Measurements from ENCODE around the gene TRAF3IP3.

DNA sequence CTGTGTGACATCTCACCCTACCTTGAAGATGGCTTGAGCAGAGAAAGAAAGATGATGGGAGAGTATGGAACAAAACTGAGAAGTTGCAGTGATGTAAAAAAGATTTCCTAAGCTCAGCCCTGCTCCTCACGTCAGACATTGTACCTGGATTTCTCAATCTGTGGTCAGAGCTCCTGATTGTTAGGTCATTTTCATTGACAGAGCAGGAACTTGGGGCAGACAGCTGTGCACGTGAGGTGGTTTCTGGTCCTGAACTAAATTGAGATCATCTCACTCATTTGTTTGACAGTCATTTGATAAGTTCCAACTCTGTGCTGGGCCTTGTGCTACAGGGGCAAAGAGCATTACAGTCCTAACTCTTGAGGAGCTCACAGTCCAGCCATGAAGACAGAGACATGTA, 10.2 kb downstream of the TRAF3IP3 start:
- TF ChIP-seq, protein P1, sequence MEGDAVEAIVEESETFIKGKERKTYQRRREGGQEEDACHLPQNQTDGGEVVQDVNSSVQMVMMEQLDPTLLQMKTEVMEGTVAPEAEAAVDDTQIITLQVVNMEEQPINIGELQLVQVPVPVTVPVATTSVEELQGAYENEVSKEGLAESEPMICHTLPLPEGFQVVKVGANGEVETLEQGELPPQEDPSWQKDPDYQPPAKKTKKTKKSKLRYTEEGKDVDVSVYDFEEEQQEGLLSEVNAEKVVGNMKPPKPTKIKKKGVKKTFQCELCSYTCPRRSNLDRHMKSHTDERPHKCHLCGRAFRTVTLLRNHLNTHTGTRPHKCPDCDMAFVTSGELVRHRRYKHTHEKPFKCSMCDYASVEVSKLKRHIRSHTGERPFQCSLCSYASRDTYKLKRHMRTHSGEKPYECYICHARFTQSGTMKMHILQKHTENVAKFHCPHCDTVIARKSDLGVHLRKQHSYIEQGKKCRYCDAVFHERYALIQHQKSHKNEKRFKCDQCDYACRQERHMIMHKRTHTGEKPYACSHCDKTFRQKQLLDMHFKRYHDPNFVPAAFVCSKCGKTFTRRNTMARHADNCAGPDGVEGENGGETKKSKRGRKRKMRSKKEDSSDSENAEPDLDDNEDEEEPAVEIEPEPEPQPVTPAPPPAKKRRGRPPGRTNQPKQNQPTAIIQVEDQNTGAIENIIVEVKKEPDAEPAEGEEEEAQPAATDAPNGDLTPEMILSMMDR (IDR thresholded peaks at IDR 0.05): no peak
- no peak for TF ChIP-seq POLR2A (IDR thresholded peaks at IDR 0.05)
- no peak for TF ChIP-seq POLR2AphosphoS5 (IDR thresholded peaks at IDR 0.05)
